HCT116 (cell line): ENCODE results near the gene PSMB5. TPM values are rescaled to one million over a fixed set of nuclear protein-coding genes. Genes with fewer than 3 reads are reported as not detected.

Source experiments
- ATAC-seq: fragments of 200-7000 bp; cut with Tn5 transposase; 2 replicates; pipeline ENCODE4 v1.9.1; 2020; ENCODE audit warnings: mild to moderate bottlenecking, moderate library complexity
- BruUV-seq: library from RNA; stranded (reverse); fragments of 400-500 nt; replicated peaks from 2 replicates; lab custom pipeline; 2021; lab: Mats Ljungman, UMichigan
- CTCF ChIA-PET: fragments of 300-600 bp; sonication (Branson Sonifier 250); formaldehyde crosslinking; loops from one replicate; lab custom pipeline; 2021; ENCODE audit warnings: antibody characterized with exemption; lab: Charles Lee
- POLR2A ChIA-PET: fragments of 300-600, 350-600 bp; sonication (Branson Sonifier 250); formaldehyde crosslinking; loops from one replicate; lab custom pipeline; 2021; ENCODE audit warnings: antibody characterized with exemption; lab: Charles Lee
- RAD21 ChIA-PET, 2 experiments: fragments of 300-600 bp; sonication (Branson Sonifier 250); formaldehyde crosslinking; loops; one replicate each; lab custom pipeline; 2023; ENCODE audit warnings: low total read pairs in 2 of 2; ENCODE audit not compliant: uncharacterized antibody in 2 of 2, unreplicated experiment in 2 of 2, low non-redundant PET in 1 of 2; lab: Charles Lee
- DNase-seq: peaks from one replicate; pipeline ENCODE4 v3.0.0-alpha.2; 2010; ENCODE audit warnings: low read depth, low spot score
- H2AFZ ChIP-seq: fragments of 200-600 bp; shearing (Covaris generic), sonication (generic); 2 replicates; pipeline ENCODE4 v1.6.1; 2017; ENCODE audit warnings: low read depth, mixed run types, mixed read lengths, antibody characterized with exemption, low read length; ENCODE audit not compliant: poor library complexity, severe bottlenecking
- H3K27ac ChIP-seq: 2 replicates; pipeline ENCODE4 v1.5.1; 2012; ENCODE audit warnings: low read depth, low read length
- H3K27me3 ChIP-seq: fragments of 200-600 bp; sonication (generic); 2 replicates; pipeline ENCODE4 v1.6.1; 2016; ENCODE audit warnings: mixed run types, low read length, mixed read lengths; ENCODE audit not compliant: insufficient read depth
- H3K36me3 ChIP-seq, 2 experiments: fragments of 200-500 bp in 1 of 2; fragments of 200-600 bp in 1 of 2; sonication (Bioruptor generic) in 1 of 2; sonication (generic) in 1 of 2; 2 replicates each; pipeline versions ENCODE4 v1.5.1 to v1.6.1; 2014 to 2016; ENCODE audit warnings: low read length in 2 of 2, inconsistent platforms in 1 of 2, mixed read lengths in 1 of 2, mixed run types in 1 of 2; ENCODE audit not compliant: insufficient read depth in 2 of 2, control insufficient read depth in 1 of 2
- H3K4me1 ChIP-seq, 2 experiments: fragments of 200-600 bp in 1 of 2; sonication (generic) in 1 of 2; 2 replicates each; pipeline versions ENCODE4 v1.5.1 to v1.6.1; 2012 to 2017; ENCODE audit warnings: low read length in 2 of 2, inconsistent platforms in 1 of 2, mild to moderate bottlenecking in 1 of 2, mixed read lengths in 1 of 2, mixed run types in 1 of 2, moderate library complexity in 1 of 2; ENCODE audit not compliant: insufficient read depth in 2 of 2, control insufficient read depth in 1 of 2
- H3K4me2 ChIP-seq: fragments of 200-600 bp; sonication (generic); 2 replicates; pipeline ENCODE4 v1.6.1; 2017; ENCODE audit warnings: mixed run types, low read length, mixed read lengths
- H3K4me3 ChIP-seq, 2 experiments: fragments of 200-600 bp in 1 of 2; sonication (generic) in 1 of 2; replicated peaks in 1 of 2; 2 replicates each; pipeline ENCODE4 v1.5.1; 2011 to 2016; ENCODE audit warnings: low read length in 2 of 2, control low read depth in 1 of 2, low read depth in 1 of 2, mild to moderate bottlenecking in 1 of 2, mixed read lengths in 1 of 2, mixed run types in 1 of 2
- H3K79me2 ChIP-seq: fragments of 200-600 bp; sonication (generic); 2 replicates; pipeline ENCODE4 v1.6.1; 2017; ENCODE audit warnings: mild to moderate bottlenecking, mixed run types, low read length, moderate library complexity, mixed read lengths; ENCODE audit not compliant: insufficient read depth
- H3K9ac ChIP-seq: fragments of 200-600 bp; sonication (generic); 2 replicates; pipeline ENCODE4 v1.6.1; 2016; ENCODE audit warnings: low read length, mixed read lengths
- H3K9me2 ChIP-seq: fragments of 200-600 bp; sonication (generic), shearing (Covaris generic); 2 replicates; pipeline ENCODE4 v1.6.1; 2017; ENCODE audit warnings: mixed run types, mild to moderate bottlenecking, moderate library complexity; ENCODE audit not compliant: insufficient read depth
- H3K9me3 ChIP-seq, 2 experiments: fragments of 200-500 bp in 1 of 2; fragments of 200-600 bp in 1 of 2; sonication (Bioruptor generic) in 1 of 2; sonication (generic) in 1 of 2; 2 replicates each; pipeline ENCODE4 v1.6.1; 2014 to 2017; ENCODE audit warnings: low read length in 2 of 2, mixed read lengths in 2 of 2, inconsistent platforms in 1 of 2, low read depth in 1 of 2, mild to moderate bottlenecking in 1 of 2, mixed run types in 1 of 2, moderate library complexity in 1 of 2; ENCODE audit not compliant: control insufficient read depth in 1 of 2, insufficient read depth in 1 of 2
- H4K20me1 ChIP-seq: fragments of 200-600 bp; sonication (generic), shearing (Covaris generic); 2 replicates; pipeline ENCODE4 v1.6.1; 2017; ENCODE audit warnings: mixed run types, mild to moderate bottlenecking, moderate library complexity; ENCODE audit not compliant: insufficient read depth
- CEBPB ChIP-seq: IDR thresholded peaks from 2 replicates; pipeline ENCODE4 v1.6.1; 2012; ENCODE audit warnings: low read depth
- EZH2 ChIP-seq: fragments of 200-600 bp; sonication (generic); IDR thresholded peaks from 2 replicates; pipeline ENCODE4 v1.6.1; 2017; ENCODE audit warnings: antibody characterized with exemption, mixed run types
- JUND ChIP-seq: IDR thresholded peaks from 2 replicates; pipeline ENCODE4 v1.6.1; 2012
- POLR2A ChIP-seq: IDR thresholded peaks from 2 replicates; pipeline ENCODE4 v1.7.0; 2011; ENCODE audit warnings: borderline replicate concordance; ENCODE audit not compliant: insufficient read depth, insufficient read length; ENCODE audit errors: extremely low read depth
- POLR2AphosphoS5 ChIP-seq: IDR thresholded peaks from 2 replicates; pipeline ENCODE4 v1.6.1; 2011; ENCODE audit warnings: mild to moderate bottlenecking, low read depth, low read length, moderate library complexity
- SP1 ChIP-seq: IDR thresholded peaks from 2 replicates; pipeline ENCODE4 v1.6.1; 2012; ENCODE audit warnings: low read depth
- SRF ChIP-seq: IDR thresholded peaks from 2 replicates; pipeline ENCODE4 v1.6.1; 2012; ENCODE audit warnings: low read depth
- ZNF274 ChIP-seq: fragments of 200-500 bp; sonication (Bioruptor generic); IDR thresholded peaks from 2 replicates; pipeline ENCODE4 v1.6.1; 2014; ENCODE audit warnings: mild to moderate bottlenecking, low read depth, low read length, inconsistent platforms
- intact Hi-C: fragments of 100-400 bp; cut with micrococcal nuclease; formaldehyde crosslinking; loops from 2 replicates; pipeline ENCODE4 v1.10.0; 2022
- total RNA-seq: library from RNA; stranded (reverse); gene quantifications from one replicate; pipeline ENCODE4 v1.2.1, GENCODE V29; 2021; ENCODE audit not compliant: unreplicated experiment

Gene PSMB5
- total RNA-seq, 1 experiment from 2014 or later: 212 TPM

DNA sequence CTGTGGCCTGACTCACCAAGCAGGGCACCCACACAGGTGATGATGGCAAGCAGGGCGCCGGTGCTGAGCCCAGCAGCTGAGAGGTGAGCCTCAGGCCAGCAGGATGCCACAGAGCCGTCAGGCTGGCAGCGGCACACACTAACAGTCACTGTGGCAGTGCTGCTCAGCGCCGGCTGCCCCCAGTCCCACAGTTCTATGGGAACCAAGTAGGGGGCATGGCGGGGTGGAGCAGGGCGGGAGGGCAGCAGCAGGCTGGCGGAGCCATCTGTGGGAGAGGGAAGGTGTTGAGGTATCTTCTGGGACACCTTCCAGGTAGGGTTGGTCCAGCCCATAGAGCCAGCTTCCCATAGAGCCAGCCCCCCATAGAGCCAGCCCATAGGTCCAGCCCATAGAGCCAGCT is 14.3 kb upstream of the PSMB5 start:
- DNase-seq: no peak
- Histone ChIP-seq H3K27me3 (no peaks in the 10 kb centered on the region), H4K20me1 (no peaks in the 10 kb centered on the region), H3K9ac (no peak overlapping the region), H3K36me3 (no peaks in the 10 kb centered on the region), H3K79me2 (no peaks in the 10 kb centered on the region), H3K9me2 (no peaks in the 10 kb centered on the region), H3K4me3 (no peak overlapping the region), H3K9me3 (no peaks in the 10 kb centered on the region), H3K4me1 (peaks cover 0 to 5% of the 10 kb centered on the region in 2 experiments; a peak in 1 of 4 replicates), H2AFZ (no peak overlapping the region), H3K27ac (no peak overlapping the region), H3K4me2 (no peak overlapping the region)
- RAD21 ChIA-PET: no interaction called here
- no TSS peak for BruUV-seq
- CTCF ChIA-PET: interaction anchor here (1.4 kb wide), 1 partner anchor 9 kb away, joined by 6 read pairs; no protein-coding TSS in a partner anchor
- intact Hi-C loops: no loop called here
- TF ChIP-seq SRF (no peak), CEBPB (no peak), ZNF274 (no peak), POLR2AphosphoS5 (no peak), JUND (no peak), POLR2A (no peak), EZH2 (no peak)
- no peak for ATAC-seq
- POLR2A ChIA-PET: no interaction called here

DNA sequence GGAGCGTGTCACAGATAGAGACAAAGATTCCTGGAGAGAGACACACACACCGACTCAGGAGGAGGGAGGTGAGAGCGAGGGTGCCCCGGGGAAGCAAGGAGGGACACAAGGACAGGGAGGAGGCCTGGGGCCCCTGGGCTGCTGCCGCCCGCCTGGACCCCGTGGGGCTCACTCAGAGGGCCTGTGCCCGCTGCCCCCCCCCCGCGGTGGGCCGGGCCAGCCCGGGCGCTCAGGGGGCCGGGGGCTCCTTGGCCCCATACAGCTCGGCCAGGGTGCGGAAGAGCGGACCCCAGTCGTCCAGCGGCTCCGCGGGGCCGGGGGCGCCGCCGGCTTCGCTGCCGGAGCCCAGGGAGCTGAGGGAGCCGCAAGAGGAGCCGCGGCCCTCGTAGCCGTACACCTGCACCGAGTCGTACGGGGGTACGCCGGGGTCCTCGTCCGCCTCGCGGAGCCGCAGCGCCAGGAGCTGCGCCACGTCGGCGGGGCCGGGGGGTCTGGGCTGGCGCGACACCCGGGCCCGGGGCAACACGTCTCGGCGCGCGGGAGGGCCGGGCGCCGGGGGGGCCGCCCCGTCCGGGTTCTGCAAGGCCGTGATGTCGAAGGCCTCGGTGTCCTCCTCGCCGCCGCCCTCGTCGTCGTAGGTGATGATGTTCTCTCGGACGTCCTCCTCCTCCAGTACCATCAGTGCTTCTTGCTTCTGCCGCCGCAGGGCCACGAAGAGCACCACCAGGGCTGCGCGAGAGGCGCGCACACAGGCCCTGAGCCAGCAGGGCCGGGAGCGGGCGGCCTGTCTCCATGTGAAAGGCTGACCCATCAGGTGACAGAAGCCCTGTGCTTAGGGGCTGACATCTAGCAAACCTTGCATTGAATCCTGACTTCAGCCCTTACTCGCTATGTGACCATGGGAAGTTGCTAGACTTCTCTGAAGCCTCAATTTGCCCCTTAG is 13.3 kb upstream of the PSMB5 start:
- no TSS peak for BruUV-seq

More for the DNA sequence above, 13.3 kb upstream of the PSMB5 start:
- no peak overlapping the region for H3K4me3 ChIP-seq
- DNase-seq (no peak), ATAC-seq (no peak)
- H3K4me2 ChIP-seq: no peak overlapping the region
- H3K9me2 ChIP-seq: no peaks in the 10 kb centered on the region
- H3K36me3 ChIP-seq: no peaks in the 10 kb centered on the region
- H3K9me3 ChIP-seq: no peaks in the 10 kb centered on the region
- no peaks in the 10 kb centered on the region for H3K27me3 ChIP-seq
- RAD21 ChIA-PET: no interaction called here
- intact Hi-C loops: no loop called here
- POLR2A ChIA-PET: no interaction called here
- no peak overlapping the region for H3K27ac ChIP-seq
- no peak overlapping the region for H2AFZ ChIP-seq
- no peaks in the 10 kb centered on the region for H3K79me2 ChIP-seq
- H3K4me1 ChIP-seq: peaks cover 0 to 5% of the 10 kb centered on the region in 2 experiments; a peak in 1 of 4 replicates
- no peak for TF ChIP-seq SP1
- no peak for TF ChIP-seq SRF
- H3K9ac ChIP-seq: no peak overlapping the region
- CTCF ChIA-PET: no interaction called here
- no peaks in the 10 kb centered on the region for H4K20me1 ChIP-seq
